Measurements from ENCODE around the gene TWF2. TPM values are rescaled to one million over a fixed set of nuclear protein-coding genes. Genes with fewer than 3 reads are reported as not detected.

TWF2 gene
- total RNA-seq, 6 donors from 2014 or later: 31.9 to 83.5 (median 66.6) TPM

DNA sequence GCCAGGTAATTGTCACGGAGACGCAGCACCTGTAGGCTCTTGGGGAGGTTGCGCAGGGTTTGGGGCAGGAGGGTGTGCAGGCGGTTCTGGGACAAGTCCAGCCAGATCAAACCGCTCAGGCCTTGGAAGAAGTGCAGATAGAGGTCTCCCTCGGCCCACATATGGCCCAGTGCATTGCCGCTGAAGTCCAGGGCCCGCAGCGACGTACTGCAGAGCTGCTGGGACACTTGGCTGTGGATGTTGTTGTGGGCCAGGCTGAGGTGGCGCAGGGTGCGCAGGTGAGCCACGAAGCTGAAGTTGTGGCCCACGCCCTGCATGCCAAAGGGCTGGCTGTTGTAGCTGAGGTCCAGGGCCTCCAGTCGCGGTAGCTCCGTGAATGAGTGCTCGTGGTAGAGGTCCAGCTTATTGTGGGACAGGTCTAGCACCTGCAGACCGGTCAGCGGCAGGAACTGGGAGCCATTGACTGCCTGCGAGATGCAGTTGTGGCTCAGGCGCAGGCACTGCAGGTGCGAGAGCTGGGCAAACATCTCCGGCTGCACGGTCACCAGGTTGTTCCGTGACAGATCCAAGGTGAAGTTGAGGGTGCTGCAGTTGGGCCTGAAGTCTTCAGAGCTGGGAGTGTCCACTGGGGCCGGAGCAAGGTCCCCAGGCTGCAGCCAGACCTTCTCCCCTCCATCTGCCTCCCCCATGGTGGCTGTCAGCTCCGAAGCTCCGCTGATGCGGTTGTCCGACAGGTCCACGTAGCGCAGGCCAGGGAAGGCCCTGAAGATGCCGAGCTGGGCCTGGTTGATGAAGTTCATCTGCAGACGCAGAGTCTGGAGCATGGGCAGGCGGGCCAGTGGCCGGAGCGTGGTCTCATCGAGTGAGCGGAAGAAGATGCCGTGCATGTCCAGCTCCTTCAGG lies 16.4 kb downstream of the TWF2 start:
- WGBS, 2 donors: 92 to 95% methylated on average over 25 to 37 of the region's 41 CpGs
- no peak for TF ChIP-seq EP300 (IDR thresholded peaks at IDR 0.05)
- no peak for TF ChIP-seq POLR2AphosphoS5 (IDR thresholded peaks at IDR 0.05)
- TF ChIP-seq CTCF (IDR thresholded peaks at IDR 0.05): no peak
- no peak for TF ChIP-seq POLR2A (IDR thresholded peaks at IDR 0.05)
- no peaks in the 10 kb centered on the region for H3K27me3 ChIP-seq
- H3K27ac ChIP-seq: no peak overlapping the region
- DNase-seq: no peak
- H3K4me1 ChIP-seq: peaks cover 28 to 33% (median 32%) of the 10 kb centered on the region in 4 donors
- H3K36me3 ChIP-seq: peaks cover 0 to 5% (median 1%) of the 10 kb centered on the region in 4 donors
- no peak overlapping the region for H3K4me3 ChIP-seq
- no peak for ATAC-seq (ENCODE audit: low FRiP score in 2 of 2)
- H3K9me3 ChIP-seq: no peaks in the 10 kb centered on the region

- no peaks in the 10 kb centered on the region for H3K9me3 ChIP-seq
- no peaks in the 10 kb centered on the region for H3K27me3 ChIP-seq
- TF ChIP-seq POLR2AphosphoS5 (IDR thresholded peaks at IDR 0.05) (no peak), POLR2A (IDR thresholded peaks at IDR 0.05) (no peak), EP300 (IDR thresholded peaks at IDR 0.05) (no peak), CTCF (IDR thresholded peaks at IDR 0.05) (no peak)
- ATAC-seq (ENCODE audit: low FRiP score in 2 of 2) (no peak), DNase-seq (peak in 1 of 2 donors; percentile 21)
- 49 to 91% methylated on average over 5 to 19 of the region's 34 CpGs for WGBS, 2 donors
- H3K4me1 ChIP-seq: peaks cover 36 to 41% (median 40%) of the 10 kb centered on the region in 4 donors
- no peak overlapping the region for H3K4me3 ChIP-seq
- no peak overlapping the region for H3K27ac ChIP-seq
- no peaks in the 10 kb centered on the region for H3K36me3 ChIP-seq
These were observed 17.2 kb downstream of the TWF2 start for GRCh38 chr3:52221563-52222318.

DNA sequence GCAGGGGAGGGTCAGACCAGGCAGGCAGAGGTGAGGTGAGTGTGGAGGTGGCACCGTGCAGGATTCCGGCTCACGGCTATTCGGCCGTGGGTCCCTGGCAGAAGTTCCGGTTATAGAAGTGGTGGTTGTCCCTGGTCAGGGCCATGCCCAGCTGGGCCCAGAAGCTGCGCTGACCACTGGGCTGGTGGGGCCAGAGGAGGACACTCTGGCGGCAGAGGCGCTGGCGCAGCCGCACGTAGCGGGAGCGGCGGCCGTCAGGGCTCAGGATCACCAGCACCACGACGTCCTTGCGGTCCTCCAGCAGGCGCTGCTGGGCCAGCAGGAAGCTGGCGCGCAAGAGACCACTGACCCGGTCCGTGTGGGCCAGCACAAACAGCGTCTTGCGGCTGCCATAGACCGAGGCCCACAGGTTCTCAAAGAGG lies 17.8 kb downstream of the TWF2 start:
- ATAC-seq (ENCODE audit: low FRiP score in 2 of 2) (no peak), DNase-seq (no peak)
- H3K27ac ChIP-seq: no peak overlapping the region
- H3K36me3 ChIP-seq: no peaks in the 10 kb centered on the region
- TF ChIP-seq POLR2AphosphoS5 (IDR thresholded peaks at IDR 0.05) (no peak), CTCF (IDR thresholded peaks at IDR 0.05) (no peak), POLR2A (IDR thresholded peaks at IDR 0.05) (no peak), EP300 (IDR thresholded peaks at IDR 0.05) (no peak)
- H3K9me3 ChIP-seq: no peaks in the 10 kb centered on the region
- H3K27me3 ChIP-seq: no peaks in the 10 kb centered on the region
- H3K4me1 ChIP-seq: peaks cover 42 to 47% (median 46%) of the 10 kb centered on the region in 4 donors
- WGBS, 2 donors: 79 to 94% methylated on average over 6 to 22 of the region's 27 CpGs
- H3K4me3 ChIP-seq: no peak overlapping the region

DNA sequence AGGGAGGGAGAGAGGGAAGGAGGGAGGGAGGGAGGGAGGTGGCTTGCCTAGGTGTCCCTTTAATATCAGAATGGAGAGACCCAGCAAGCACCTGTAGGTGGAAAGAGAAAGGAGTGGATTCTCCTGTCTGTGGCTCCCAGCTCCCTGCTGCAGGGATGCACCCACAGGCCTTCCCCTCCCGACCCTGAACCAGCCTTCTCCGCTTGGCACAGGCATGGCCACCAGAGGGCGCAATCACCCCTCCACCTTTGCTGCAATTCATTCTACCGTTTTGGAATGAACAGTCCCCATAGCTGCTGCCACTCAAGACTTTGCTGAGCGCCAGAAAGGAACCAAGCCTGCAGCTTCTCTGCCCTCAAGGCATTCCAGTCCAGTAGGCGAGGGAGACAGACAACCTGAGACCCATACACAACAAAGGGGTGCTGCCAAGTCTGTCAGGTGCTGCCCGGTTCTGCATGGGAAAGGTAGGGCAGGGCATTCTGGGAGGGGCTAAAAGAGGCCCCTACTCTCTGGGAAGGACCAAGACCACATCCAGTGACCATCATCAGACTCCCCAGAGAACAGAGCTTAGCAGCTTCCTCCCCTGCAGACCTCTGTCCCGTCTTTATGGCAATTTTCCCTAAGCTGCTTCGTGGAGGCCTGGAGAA lies 18.5 kb downstream of the TWF2 start:
- Histone ChIP-seq H3K27me3 (no peaks in the 10 kb centered on the region), H3K4me3 (no peak overlapping the region), H3K9me3 (no peaks in the 10 kb centered on the region), H3K36me3 (peaks cover 0 to 6% (median 2%) of the 10 kb centered on the region in 4 donors), H3K27ac (no peak overlapping the region), H3K4me1 (peaks cover 43 to 52% (median 50%) of the 10 kb centered on the region in 4 donors)
- peak in 1 of 2 donors; percentile 86 for DNase-seq
- peak; percentile 84 to 88 for ATAC-seq (ENCODE audit: low FRiP score in 2 of 2)
- peak; percentile 84 to 95 (median 88) for TF ChIP-seq CTCF (IDR thresholded peaks at IDR 0.05)
- TF ChIP-seq POLR2A (IDR thresholded peaks at IDR 0.05): no peak
- 33 to 78% methylated on average over 4 to 9 of the region's 9 CpGs for WGBS, 2 donors

Measured in upper lobe of left lung (tissue), 6 donors.